HEK293T (cell line): Measurements from ENCODE around the gene HPCAL4.

Experiments
- BHLHE40 ChIP-seq: fragments of 450-650 bp; IDR thresholded peaks from 2 replicates; pipeline ENCODE4 v1.6.1; 2016; ENCODE audit warnings: mild to moderate bottlenecking, moderate library complexity, borderline replicate concordance
- CTBP1 ChIP-seq: fragments of 450-650 bp; IDR thresholded peaks from 2 replicates; pipeline ENCODE4 v1.6.1; 2016; ENCODE audit warnings: borderline replicate concordance
- FOXA1 ChIP-seq: fragments of 450-650 bp; IDR thresholded peaks from 2 replicates; pipeline ENCODE4 v1.6.1; 2016; ENCODE audit warnings: mild to moderate bottlenecking
- FOXK2 ChIP-seq: fragments of 450-650 bp; IDR thresholded peaks from 2 replicates; pipeline ENCODE4 v1.6.1; 2016; ENCODE audit warnings: mild to moderate bottlenecking
- FOXM1 ChIP-seq: fragments of 450-650 bp; IDR thresholded peaks from 2 replicates; pipeline ENCODE4 v1.6.1; 2017; ENCODE audit warnings: mild to moderate bottlenecking, borderline replicate concordance
- HDGF ChIP-seq: fragments of 450-650 bp; IDR thresholded peaks from 2 replicates; pipeline ENCODE4 v1.6.1; 2017; ENCODE audit warnings: antibody characterized with exemption, borderline replicate concordance
- L3MBTL2 ChIP-seq: fragments of 450-650 bp; conservative IDR thresholded peaks from 2 replicates; pipeline ENCODE4 v1.6.1; 2016; ENCODE audit warnings: mild to moderate bottlenecking
- LEF1 ChIP-seq: fragments of 450-650 bp; IDR thresholded peaks from 2 replicates; pipeline ENCODE4 v1.6.1; 2017; ENCODE audit warnings: mild to moderate bottlenecking, borderline replicate concordance
- SP1 ChIP-seq: fragments of 450-650 bp; IDR thresholded peaks from 2 replicates; pipeline ENCODE4 v1.6.1; 2017
- SUZ12 ChIP-seq: fragments of 450-650 bp; IDR thresholded peaks from 2 replicates; pipeline ENCODE4 v1.6.1; 2016; ENCODE audit warnings: mild to moderate bottlenecking
- TARDBP ChIP-seq: fragments of 450-650 bp; IDR thresholded peaks from 2 replicates; pipeline ENCODE4 v1.6.1; 2016
- ZNF384 ChIP-seq: fragments of 450-650 bp; IDR thresholded peaks from 2 replicates; pipeline ENCODE4 v1.6.1; 2016
- TF ChIP-seq, protein P1 (sequence below): fragments of 450-650 bp; IDR thresholded peaks from 2 replicates; pipeline ENCODE4 v1.6.1; 2016

- TF ChIP-seq FOXK2 (no peak), SP1 (no peak), CTBP1 (no peak), SUZ12 (no peak), LEF1 (no peak), TARDBP (no peak), L3MBTL2 (no peak; the same call in 1 of the 2 replicates), BHLHE40 (no peak), ZNF384 (no peak), FOXM1 (no peak), FOXA1 (no peak), HDGF (no peak)
- TF ChIP-seq, protein P1, sequence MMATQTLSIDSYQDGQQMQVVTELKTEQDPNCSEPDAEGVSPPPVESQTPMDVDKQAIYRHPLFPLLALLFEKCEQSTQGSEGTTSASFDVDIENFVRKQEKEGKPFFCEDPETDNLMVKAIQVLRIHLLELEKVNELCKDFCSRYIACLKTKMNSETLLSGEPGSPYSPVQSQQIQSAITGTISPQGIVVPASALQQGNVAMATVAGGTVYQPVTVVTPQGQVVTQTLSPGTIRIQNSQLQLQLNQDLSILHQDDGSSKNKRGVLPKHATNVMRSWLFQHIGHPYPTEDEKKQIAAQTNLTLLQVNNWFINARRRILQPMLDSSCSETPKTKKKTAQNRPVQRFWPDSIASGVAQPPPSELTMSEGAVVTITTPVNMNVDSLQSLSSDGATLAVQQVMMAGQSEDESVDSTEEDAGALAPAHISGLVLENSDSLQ, result no peak
Observed at GRCh38 chr1:39690794-39691382, 345 bp downstream of the HPCAL4 start.
